ENCODE results near the gene RUVBL1.

GRCh38 chr3:128036119-128036518 lies 87.5 kb downstream of the RUVBL1 start:
- TF ChIP-seq CTCF (IDR thresholded peaks at IDR 0.05), result no peak
- no peak for TF ChIP-seq EP300 (IDR thresholded peaks at IDR 0.05)

All from ovary (tissue), 3 donors.